Measurements from ENCODE around the gene TRAPPC2B.

The TRAPPC2B gene

DNA sequence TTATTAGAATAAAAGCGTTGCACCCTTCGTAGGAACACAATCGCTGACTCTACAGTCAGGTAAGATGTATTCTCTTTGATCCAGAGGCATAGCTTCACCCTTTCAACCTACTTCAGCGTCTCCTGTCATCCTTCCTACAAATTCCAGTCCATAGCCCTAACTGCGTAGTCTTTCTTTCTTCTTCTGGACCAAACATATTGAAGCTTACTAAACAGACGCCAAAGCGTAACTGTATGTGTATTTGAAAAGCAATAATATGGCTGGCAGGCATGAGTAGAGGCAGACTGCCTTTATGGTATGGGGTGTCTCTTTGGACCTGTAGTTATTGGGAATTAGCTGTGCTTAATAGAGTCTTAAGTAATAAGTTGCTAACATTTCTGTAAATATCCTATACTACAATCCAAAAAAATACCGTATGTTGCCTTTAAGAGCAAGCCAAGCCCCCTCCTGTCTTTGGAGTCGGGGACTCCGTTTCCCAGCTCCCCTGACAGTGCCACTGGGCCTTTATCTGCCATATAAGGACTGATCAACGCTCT, 25.9 kb downstream of the TRAPPC2B start:
- peak overlapping the region; percentile 89 for H3K4me3 Mint-ChIP-seq
- H3K4me1 Mint-ChIP-seq, result peaks cover 17% of the 10 kb centered on the region
- peak overlapping the region; percentile 94 for H3K27ac Mint-ChIP-seq
- peaks cover 2% of the 10 kb centered on the region for H3K9me3 Mint-ChIP-seq
- no peak for ATAC-seq (ENCODE audit: low read depth)
- no peaks in the 10 kb centered on the region for H3K27me3 Mint-ChIP-seq
- H3K36me3 Mint-ChIP-seq, result peaks cover 20% of the 10 kb centered on the region
- DNase-seq (ENCODE audit: low spot score in 2 of 2), result no peak

DNA sequence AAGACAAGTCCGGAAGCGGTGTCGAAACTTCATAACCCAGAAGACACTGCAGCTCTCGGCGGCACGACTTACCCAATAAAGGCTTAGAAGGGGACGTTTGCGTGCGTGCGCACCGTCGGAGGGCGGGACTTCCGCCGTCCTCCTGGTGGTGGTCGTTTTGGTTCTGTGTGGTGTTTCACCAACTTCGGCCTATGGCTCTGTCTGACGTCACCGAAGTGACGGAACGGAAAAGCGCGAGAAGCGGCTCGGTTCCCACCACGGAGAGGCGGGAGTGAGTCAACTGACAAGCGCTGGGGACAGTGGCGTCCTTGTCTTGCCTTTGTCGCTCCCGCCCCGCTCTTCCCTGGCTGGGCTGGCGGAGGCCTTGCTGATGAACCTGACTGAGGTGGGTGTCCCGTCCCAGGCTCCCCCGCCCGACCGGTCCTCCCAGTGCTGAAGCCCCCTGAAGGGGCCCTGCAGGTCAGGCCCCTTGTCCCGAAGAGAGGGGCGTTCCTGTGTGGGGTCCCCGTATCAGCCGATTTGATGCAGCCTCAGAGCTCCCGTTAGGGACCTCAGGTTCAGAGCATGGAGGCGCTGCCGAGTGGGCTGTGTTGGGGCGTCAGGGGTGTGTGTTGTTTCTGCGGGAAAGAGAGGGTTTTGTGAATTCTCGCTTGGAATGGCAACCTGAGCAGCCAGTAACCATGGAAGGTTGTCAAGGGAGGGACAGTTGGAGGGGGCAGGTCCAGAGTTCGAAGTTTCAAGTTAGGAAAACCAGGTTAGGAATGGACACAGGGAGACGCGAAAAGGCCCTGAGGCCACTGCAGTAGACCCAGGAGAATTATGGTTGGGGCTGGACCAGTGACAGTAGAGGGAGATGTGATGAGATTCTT, 26.6 kb downstream of the TRAPPC2B start, which contains the start of gene ZNF548:
Gene ZNF548 (plus strand): TSS at position 125 of the 869 bp plus-strand sequence. CDS start 246 bp downstream, at position 371.
- Mint-ChIP-seq H3K27ac (peak within 1 kb of the TSS; percentile 94), H3K36me3 (peaks cover 27% of the 10 kb centered on the region), H3K4me3 (peak within 1 kb of the TSS; percentile 89), H3K4me1 (peaks cover 21% of the 10 kb centered on the region), H3K9me3 (peaks cover 7% of the 10 kb centered on the region), H3K27me3 (no peaks in the 10 kb centered on the region)
- ATAC-seq (ENCODE audit: low read depth) (peak; percentile 91), DNase-seq (ENCODE audit: low spot score in 2 of 2) (peak; percentile 94 to 95)

- Mint-ChIP-seq H3K36me3 (peaks cover 74% of the 10 kb centered on the region), H3K9me3 (peaks cover 30% of the 10 kb centered on the region)
Measured at GRCh38 chr19:57395710-57396109, 32.4 kb downstream of the TRAPPC2B start.

DNA sequence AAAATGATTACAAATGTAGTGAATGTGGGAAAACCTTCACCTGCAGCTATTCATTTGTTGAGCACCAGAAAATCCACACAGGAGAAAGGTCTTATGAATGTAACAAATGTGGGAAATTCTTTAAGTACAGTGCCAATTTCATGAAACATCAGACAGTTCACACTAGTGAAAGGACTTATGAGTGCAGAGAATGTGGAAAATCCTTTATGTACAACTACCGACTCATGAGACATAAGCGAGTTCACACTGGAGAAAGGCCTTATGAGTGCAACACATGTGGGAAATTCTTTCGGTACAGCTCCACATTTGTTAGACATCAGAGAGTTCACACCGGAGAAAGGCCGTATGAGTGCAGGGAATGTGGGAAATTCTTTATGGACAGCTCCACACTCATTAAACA, 35.5 kb downstream of the TRAPPC2B start:
- peaks cover 66% of the 10 kb centered on the region for H3K36me3 Mint-ChIP-seq
- peaks cover 31% of the 10 kb centered on the region for H3K9me3 Mint-ChIP-seq
- no peak overlapping the region for H3K4me3 Mint-ChIP-seq
- ATAC-seq (ENCODE audit: low read depth) (no peak), DNase-seq (ENCODE audit: low spot score in 2 of 2) (no peak)
- H3K27ac Mint-ChIP-seq, result no peak overlapping the region
- H3K4me1 Mint-ChIP-seq, result peaks cover 13% of the 10 kb centered on the region
- H3K27me3 Mint-ChIP-seq, result no peaks in the 10 kb centered on the region

More at GRCh38 chr19:57395710-57396109, 32.4 kb downstream of the TRAPPC2B start:
- DNase-seq (ENCODE audit: low spot score in 2 of 2), result no peak
- H3K4me3 Mint-ChIP-seq, result no peak overlapping the region
- H3K27ac Mint-ChIP-seq, result no peak overlapping the region
- no peak for ATAC-seq (ENCODE audit: low read depth)
- peaks cover 17% of the 10 kb centered on the region for H3K4me1 Mint-ChIP-seq
- no peaks in the 10 kb centered on the region for H3K27me3 Mint-ChIP-seq

DNA sequence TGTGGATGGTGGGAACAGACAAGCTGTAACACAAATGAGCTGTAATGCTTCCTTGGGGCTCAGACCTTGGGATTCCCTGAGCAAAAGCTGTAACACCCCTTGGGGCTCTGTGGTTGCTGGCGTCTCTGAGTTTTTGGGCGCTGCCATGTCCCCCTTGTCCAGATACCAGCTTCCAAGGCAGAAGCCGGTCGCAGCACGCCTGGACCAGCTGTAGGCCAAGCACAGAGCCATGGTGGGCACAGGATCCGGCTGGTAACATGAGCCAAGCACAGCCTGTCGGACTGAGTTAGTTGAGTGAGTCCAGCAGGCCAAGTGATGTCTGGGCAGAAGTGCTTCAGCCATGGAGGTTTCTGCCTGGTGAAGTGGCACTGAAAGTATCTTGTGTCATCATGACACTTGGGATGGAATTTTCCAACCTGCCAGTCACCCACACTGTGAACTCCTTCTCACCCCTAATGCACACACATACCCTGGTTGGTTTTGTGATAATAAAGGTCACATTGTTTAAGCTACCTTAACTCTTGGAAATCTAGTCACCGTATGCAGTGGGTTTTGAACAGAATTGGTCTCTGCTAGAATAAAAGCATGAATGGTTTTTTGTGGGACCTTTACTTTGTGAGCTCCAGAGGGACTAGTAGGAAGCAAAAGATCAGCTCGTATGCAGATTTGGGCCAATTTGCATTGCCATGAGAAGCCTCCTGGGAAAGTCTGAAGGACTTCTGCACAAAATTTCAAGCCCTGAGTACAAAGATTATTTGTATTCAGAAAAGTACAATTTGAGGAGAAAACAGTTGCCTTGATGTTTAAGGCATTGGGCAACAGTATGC, 40.6 kb downstream of the TRAPPC2B start:
- Mint-ChIP-seq H3K4me1 (peaks cover 5% of the 10 kb centered on the region), H3K9me3 (peaks cover 6% of the 10 kb centered on the region), H3K4me3 (no peak overlapping the region), H3K27me3 (no peaks in the 10 kb centered on the region), H3K36me3 (peaks cover 17% of the 10 kb centered on the region), H3K27ac (no peak overlapping the region)
- DNase-seq (ENCODE audit: low spot score in 2 of 2) (no peak), ATAC-seq (ENCODE audit: low read depth) (no peak)

GRCh38 chr19:57406516-57407123, 43.3 kb downstream of the TRAPPC2B start:
- Mint-ChIP-seq H3K4me3 (no peak overlapping the region), H3K27ac (no peak overlapping the region), H3K4me1 (peaks cover 13% of the 10 kb centered on the region), H3K27me3 (no peaks in the 10 kb centered on the region), H3K36me3 (peaks cover 2% of the 10 kb centered on the region), H3K9me3 (peaks cover 2% of the 10 kb centered on the region)
- ATAC-seq (ENCODE audit: low read depth) (peak; percentile 52), DNase-seq (ENCODE audit: low spot score in 2 of 2) (peak; percentile 62 to 66)

DNA sequence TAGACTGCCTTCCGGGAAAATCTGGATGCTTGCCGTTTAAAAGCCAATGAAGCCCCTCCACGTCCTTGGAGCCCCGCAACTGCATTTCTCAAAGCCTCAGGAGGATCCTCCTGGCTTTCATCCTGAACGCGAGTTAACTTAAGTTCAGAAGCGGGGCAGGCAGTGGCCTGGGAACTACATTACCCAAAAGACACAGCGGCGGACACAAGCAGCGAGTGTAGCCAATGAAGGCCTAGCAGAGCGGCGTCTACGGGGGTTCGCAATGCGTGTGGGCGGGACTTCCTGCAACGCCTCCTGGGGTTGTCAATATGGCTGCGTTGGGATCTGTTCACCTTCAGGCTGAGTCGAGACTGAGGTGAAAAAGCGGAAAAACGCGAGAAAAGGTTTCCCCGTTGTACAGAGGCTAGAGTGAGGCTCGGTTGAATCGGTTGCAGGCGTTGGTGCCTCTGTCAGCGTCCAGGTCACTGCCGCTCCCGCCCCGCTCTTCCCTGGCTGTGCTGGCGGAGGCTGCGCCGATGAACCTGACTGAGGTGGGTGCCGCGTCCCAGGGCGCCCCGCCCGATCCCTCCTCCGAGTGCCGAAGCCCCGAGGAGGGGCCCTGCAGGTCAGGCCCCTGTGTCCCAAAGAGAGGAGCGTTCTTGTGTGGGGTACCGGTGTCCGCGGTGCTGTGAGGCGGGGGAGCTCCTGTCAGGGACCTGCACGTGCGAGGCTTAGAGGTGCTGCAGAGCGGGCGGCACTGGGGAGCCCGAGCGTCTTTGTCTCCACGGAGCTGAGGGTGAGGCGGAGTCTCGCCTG, 47.7 kb downstream of the TRAPPC2B start, which contains the start of gene ZNF17:
Gene ZNF17 (plus strand): TSS at position 285 of the 795 bp plus-strand sequence. CDS start 2,455 bp downstream, outside the sequence.
- H3K4me3 Mint-ChIP-seq, result peak within 1 kb of the TSS; percentile 96
- H3K36me3 Mint-ChIP-seq, result peaks cover 16% of the 10 kb centered on the region
- H3K9me3 Mint-ChIP-seq, result peaks cover 8% of the 10 kb centered on the region
- H3K27ac Mint-ChIP-seq, result peak within 1 kb of the TSS; percentile 73
- ATAC-seq (ENCODE audit: low read depth) (peak; percentile 99), DNase-seq (ENCODE audit: low spot score in 2 of 2) (peak; percentile 79 to 83)
- no peaks in the 10 kb centered on the region for H3K27me3 Mint-ChIP-seq
- H3K4me1 Mint-ChIP-seq, result peaks cover 30% of the 10 kb centered on the region
